Measurements from ENCODE around the gene EPB41L3.

DNA sequence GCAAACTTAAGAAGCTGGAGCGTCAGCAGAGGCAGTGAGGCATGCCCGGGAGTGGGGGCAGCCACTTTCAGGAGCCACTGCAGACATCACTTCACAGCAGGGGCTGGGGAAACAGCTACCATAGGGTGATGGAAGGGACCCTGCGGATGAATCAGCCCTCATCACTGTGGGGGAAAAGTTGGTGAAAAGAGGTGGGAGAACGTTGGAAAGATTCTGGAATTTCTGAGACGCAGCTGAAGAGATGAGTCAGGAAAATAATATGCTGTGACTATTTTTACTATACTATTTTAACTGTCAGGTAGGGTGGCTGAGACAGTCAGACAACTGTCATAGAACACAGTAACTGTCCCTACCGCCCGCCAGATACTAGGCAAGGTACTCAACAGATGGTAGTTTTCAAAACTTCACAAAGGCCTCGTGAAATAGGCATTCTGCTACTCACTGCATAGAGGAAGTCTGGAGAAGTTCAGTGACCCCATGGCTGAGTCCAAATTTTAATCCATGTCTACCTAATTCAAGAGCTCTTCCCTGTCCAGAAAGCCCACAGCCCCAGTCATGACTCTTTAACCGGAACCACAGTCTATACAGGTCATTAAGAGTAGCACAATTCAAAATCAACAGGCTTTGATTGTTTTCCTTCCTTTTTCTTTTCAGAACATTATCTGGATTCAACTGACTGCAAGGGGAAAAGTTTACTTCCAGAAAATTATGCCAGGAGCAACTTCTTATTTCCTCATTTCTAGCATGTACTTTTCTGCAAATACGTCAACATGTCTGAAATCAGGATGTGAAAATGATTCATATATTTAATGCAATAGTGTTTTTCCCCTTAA, 39.3 kb upstream of the EPB41L3 start:
- TF ChIP-seq, protein P1, sequence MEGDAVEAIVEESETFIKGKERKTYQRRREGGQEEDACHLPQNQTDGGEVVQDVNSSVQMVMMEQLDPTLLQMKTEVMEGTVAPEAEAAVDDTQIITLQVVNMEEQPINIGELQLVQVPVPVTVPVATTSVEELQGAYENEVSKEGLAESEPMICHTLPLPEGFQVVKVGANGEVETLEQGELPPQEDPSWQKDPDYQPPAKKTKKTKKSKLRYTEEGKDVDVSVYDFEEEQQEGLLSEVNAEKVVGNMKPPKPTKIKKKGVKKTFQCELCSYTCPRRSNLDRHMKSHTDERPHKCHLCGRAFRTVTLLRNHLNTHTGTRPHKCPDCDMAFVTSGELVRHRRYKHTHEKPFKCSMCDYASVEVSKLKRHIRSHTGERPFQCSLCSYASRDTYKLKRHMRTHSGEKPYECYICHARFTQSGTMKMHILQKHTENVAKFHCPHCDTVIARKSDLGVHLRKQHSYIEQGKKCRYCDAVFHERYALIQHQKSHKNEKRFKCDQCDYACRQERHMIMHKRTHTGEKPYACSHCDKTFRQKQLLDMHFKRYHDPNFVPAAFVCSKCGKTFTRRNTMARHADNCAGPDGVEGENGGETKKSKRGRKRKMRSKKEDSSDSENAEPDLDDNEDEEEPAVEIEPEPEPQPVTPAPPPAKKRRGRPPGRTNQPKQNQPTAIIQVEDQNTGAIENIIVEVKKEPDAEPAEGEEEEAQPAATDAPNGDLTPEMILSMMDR (IDR thresholded peaks at IDR 0.05), result no peak
- no peak for TF ChIP-seq POLR2A (IDR thresholded peaks at IDR 0.05)

All from prostate gland (tissue), 2 donors.